ENCODE data around the gene APOM. TPM values are rescaled to one million over a fixed set of nuclear protein-coding genes. Genes with fewer than 3 reads are reported as not detected.

The APOM gene
- polyA plus RNA-seq, 3 donors = 4.2 to 8.3 (median 4.8) TPM

DNA sequence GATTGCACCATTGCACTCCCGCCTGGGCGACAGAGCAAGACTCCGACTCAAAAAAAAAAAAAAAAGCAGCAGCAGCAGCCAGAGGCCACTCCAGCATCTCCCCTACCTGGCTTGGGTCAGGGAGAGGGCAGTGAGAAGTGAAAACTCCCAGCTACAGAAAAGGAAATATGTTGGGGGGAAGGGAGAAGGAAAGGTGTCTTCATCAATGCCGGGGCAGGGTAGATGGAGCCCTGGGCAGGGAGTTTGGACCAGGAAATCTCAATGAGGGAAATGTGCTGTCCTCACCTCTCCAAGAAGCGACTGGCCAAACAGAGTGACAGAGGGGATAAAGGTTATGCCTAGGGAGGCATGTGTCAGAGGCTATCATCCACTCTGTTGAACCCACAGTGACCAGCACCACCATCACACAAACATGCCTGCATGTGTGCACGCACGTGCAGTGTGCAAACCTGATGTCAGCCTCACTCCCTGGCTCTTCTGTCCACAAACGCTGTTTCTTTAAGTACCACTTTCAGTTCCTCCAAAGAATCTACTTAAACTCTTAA lies 41.5 kb upstream of the APOM start:
- Mint-ChIP-seq H3K4me1 (peaks cover 58% of the 10 kb centered on the region), H3K4me3 (peak overlapping the region; percentile 91 to 96), H3K36me3 (peaks cover 12 to 25% of the 10 kb centered on the region in 2 donors), H3K27ac (peak overlapping the region; percentile 87 to 96 (median 94)), H3K27me3 (ENCODE audit: low read depth in 3 of 3) (peaks cover 0 to 1% (median 0%) of the 10 kb centered on the region in 3 donors), H3K9me3 (peaks cover 0 to 1% (median 0%) of the 10 kb centered on the region in 7 donors)
- Histone ChIP-seq H3K4me1 (ENCODE audit: control insufficient read depth in 1 of 2, insufficient read depth in 2 of 2, low read length in 2 of 2) (peaks cover 42 to 61% of the 10 kb centered on the region in 2 donors), H3K4me3 (replicated peaks in 1 of 3; ENCODE audit: low read depth in 2 of 3, low read length in 3 of 3) (peak overlapping the region; percentile 75 to 99 (median 93)), H3K27me3 (ENCODE audit: control insufficient read depth in 2 of 2, insufficient read depth in 2 of 2, low read length in 2 of 2) (no peaks in the 10 kb centered on the region), H3K9me3 (replicated peaks in 1 of 2; ENCODE audit: control insufficient read depth in 1 of 2, insufficient read depth in 1 of 2, low read length in 2 of 2) (no peaks in the 10 kb centered on the region), H3K9ac (ENCODE audit: insufficient read depth, low read length, poor library complexity, severe bottlenecking) (no peak overlapping the region), H3K4me2 (replicated peaks; ENCODE audit: extremely low read depth, low read length, poor library complexity, severe bottlenecking) (peak overlapping the region; percentile 99), H2AFZ (ENCODE audit: insufficient read depth, low read depth, low read length, poor library complexity, severe bottlenecking) (peak overlapping the region; percentile 72), H3K79me2 (ENCODE audit: insufficient read depth, low read length) (peaks cover 43% of the 10 kb centered on the region), H4K20me1 (ENCODE audit: insufficient read depth, low read length) (peaks cover 10% of the 10 kb centered on the region), H3K36me3 (replicated peaks in 1 of 2; ENCODE audit: control insufficient read depth in 1 of 2, insufficient read depth in 2 of 2, low read length in 2 of 2) (peaks cover 4 to 11% of the 10 kb centered on the region in 2 donors), H3K27ac (ENCODE audit: low read depth in 1 of 2, low read length in 2 of 2) (peak overlapping the region; percentile 78 to 86)
- TF ChIP-seq, protein P1, sequence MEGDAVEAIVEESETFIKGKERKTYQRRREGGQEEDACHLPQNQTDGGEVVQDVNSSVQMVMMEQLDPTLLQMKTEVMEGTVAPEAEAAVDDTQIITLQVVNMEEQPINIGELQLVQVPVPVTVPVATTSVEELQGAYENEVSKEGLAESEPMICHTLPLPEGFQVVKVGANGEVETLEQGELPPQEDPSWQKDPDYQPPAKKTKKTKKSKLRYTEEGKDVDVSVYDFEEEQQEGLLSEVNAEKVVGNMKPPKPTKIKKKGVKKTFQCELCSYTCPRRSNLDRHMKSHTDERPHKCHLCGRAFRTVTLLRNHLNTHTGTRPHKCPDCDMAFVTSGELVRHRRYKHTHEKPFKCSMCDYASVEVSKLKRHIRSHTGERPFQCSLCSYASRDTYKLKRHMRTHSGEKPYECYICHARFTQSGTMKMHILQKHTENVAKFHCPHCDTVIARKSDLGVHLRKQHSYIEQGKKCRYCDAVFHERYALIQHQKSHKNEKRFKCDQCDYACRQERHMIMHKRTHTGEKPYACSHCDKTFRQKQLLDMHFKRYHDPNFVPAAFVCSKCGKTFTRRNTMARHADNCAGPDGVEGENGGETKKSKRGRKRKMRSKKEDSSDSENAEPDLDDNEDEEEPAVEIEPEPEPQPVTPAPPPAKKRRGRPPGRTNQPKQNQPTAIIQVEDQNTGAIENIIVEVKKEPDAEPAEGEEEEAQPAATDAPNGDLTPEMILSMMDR (IDR thresholded peaks at IDR 0.05) = no peak
- peak; percentile 60 to 83 (median 67) for DNase-seq
- intact Hi-C loops (cut with micrococcal nuclease) = no loop called here
- WGBS (ENCODE audit: insufficient coverage) = no CpG with 5 or more reads among the region's 8 CpGs

DNA sequence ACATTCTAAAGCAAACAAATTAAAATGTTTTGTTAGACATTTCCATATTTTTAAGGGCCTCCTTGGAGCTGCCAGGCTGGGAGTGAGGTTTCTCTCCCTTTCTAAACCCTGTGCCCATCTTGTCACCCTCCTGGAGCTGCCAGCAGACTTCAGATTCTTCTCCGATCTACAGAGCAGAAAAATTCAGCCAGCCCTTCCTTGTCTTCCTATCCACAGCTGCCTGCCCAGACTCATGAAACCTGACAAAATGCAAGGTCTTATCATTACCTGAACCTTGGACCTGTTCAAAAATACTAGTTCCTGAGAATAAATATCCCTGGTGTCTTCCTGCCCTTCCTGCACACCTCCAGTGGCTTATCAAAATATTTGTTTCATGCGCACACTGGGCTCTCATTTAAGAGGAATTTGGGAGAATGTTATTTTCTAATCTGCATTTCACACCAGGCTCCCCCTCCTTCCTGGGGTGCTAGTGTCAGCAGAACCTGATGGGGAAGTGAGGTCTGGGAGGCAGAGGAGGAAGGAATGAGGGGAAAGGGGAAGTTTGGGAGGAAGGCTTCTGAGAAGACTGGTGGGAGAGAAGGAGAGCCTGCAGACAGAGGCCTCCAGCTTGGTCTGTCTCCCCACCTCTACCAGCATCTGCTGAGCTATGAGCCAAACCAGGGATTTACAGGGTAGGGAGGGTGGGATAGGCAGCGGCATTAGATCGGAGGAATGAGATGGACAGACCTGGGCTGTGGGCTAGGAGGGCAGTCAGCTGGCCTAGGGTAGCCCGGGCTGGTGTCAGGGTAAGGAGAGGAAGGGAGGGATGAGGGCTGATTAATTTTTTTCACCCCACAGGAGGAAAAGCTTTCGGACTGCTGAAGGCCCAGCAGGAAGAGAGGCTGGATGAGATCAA lies 40.8 kb upstream of the APOM start, which contains the start of gene AIF1:
AIF1 (plus strand) TSS at position 551 of the 895 bp plus-strand sequence; CDS start at position 647, 96 bp downstream.
- TF ChIP-seq, protein P1 (IDR thresholded peaks at IDR 0.05) = no peak
- Histone ChIP-seq H4K20me1 (ENCODE audit: insufficient read depth, low read length) (peaks cover 10% of the 10 kb centered on the region), H3K4me2 (replicated peaks; ENCODE audit: extremely low read depth, low read length, poor library complexity, severe bottlenecking) (peak within 1 kb of the TSS; percentile 99), H3K79me2 (ENCODE audit: insufficient read depth, low read length) (peaks cover 45% of the 10 kb centered on the region), H3K27me3 (ENCODE audit: control insufficient read depth in 2 of 2, insufficient read depth in 2 of 2, low read length in 2 of 2) (no peaks in the 10 kb centered on the region), H3K4me1 (ENCODE audit: control insufficient read depth in 1 of 2, insufficient read depth in 2 of 2, low read length in 2 of 2) (peaks cover 47 to 66% of the 10 kb centered on the region in 2 donors), H3K9ac (ENCODE audit: insufficient read depth, low read length, poor library complexity, severe bottlenecking) (peak within 1 kb of the TSS; percentile 74), H3K36me3 (replicated peaks in 1 of 2; ENCODE audit: control insufficient read depth in 1 of 2, insufficient read depth in 2 of 2, low read length in 2 of 2) (peaks cover 4 to 11% of the 10 kb centered on the region in 2 donors), H3K4me3 (replicated peaks in 1 of 3; ENCODE audit: low read depth in 2 of 3, low read length in 3 of 3) (peak within 1 kb of the TSS; percentile 75 to 99 (median 93)), H2AFZ (ENCODE audit: insufficient read depth, low read depth, low read length, poor library complexity, severe bottlenecking) (peak within 1 kb of the TSS; percentile 72), H3K9me3 (replicated peaks in 1 of 2; ENCODE audit: control insufficient read depth in 1 of 2, insufficient read depth in 1 of 2, low read length in 2 of 2) (no peaks in the 10 kb centered on the region), H3K27ac (ENCODE audit: low read depth in 1 of 2, low read length in 2 of 2) (peak within 1 kb of the TSS; percentile 78 to 86)
- Mint-ChIP-seq H3K27me3 (ENCODE audit: low read depth in 3 of 3) (peaks cover 0 to 1% (median 0%) of the 10 kb centered on the region in 3 donors), H3K36me3 (peaks cover 12 to 25% of the 10 kb centered on the region in 2 donors), H3K27ac (peak within 1 kb of the TSS; percentile 87 to 96 (median 94)), H3K4me3 (peak within 1 kb of the TSS; percentile 91 to 96), H3K9me3 (peaks cover 0 to 1% (median 0%) of the 10 kb centered on the region in 7 donors), H3K4me1 (peaks cover 62% of the 10 kb centered on the region)
- intact Hi-C loops (cut with micrococcal nuclease) = no loop called here
- DNase-seq = peak; percentile 63 to 87 (median 81)
- WGBS (ENCODE audit: insufficient coverage) = 0% methylated on average over 1 of the region's 6 CpGs
